CD14-positive monocyte (primary cell): ENCODE measurements around the gene SPINT2. TPM values are rescaled to one million over a fixed set of nuclear protein-coding genes. Genes with fewer than 3 reads are reported as not detected.

ENCODE experiments used
- DNase-seq, 3 donors: peaks; one replicate each; pipeline ENCODE4 v3.0.0-alpha.2; 2011 to 2022
- H2AFZ ChIP-seq: 2 replicates; pipeline ENCODE4 v1.6.0; 2012; ENCODE audit warnings: mild to moderate bottlenecking, low read depth, low read length, inconsistent platforms; ENCODE audit not compliant: insufficient read depth, poor library complexity, severe bottlenecking
- H3K27ac ChIP-seq, 2 donors: 1 replicate in 1 of 2; 2 replicates in 1 of 2; pipeline ENCODE4 v1.5.1; 2012 to 2013; ENCODE audit warnings: low read length in 2 of 2, control low read depth in 1 of 2, inconsistent platforms in 1 of 2, low read depth in 1 of 2, mild to moderate bottlenecking in 1 of 2
- H3K27me3 ChIP-seq, 2 donors: one replicate each; pipeline versions ENCODE4 v1.6.0 to v1.6.1; 2011 to 2013; ENCODE audit warnings: low read length in 2 of 2; ENCODE audit not compliant: control insufficient read depth in 2 of 2, insufficient read depth in 2 of 2
- H3K36me3 ChIP-seq, 2 donors: replicated peaks in 1 of 2; 1 replicate in 1 of 2; 2 replicates in 1 of 2; pipeline versions ENCODE4 v1.5.1 to v1.6.1; 2012 to 2013; ENCODE audit warnings: low read length in 2 of 2, control low read depth in 1 of 2, inconsistent platforms in 1 of 2, mild to moderate bottlenecking in 1 of 2; ENCODE audit not compliant: insufficient read depth in 2 of 2, control insufficient read depth in 1 of 2
- H3K4me1 ChIP-seq, 2 donors: 1 replicate in 1 of 2; 2 replicates in 1 of 2; pipeline versions ENCODE4 v1.5.1 to v1.6.1; 2012 to 2013; ENCODE audit warnings: low read length in 2 of 2, control low read depth in 1 of 2, inconsistent platforms in 1 of 2, mild to moderate bottlenecking in 1 of 2, moderate library complexity in 1 of 2; ENCODE audit not compliant: insufficient read depth in 2 of 2, control insufficient read depth in 1 of 2
- H3K4me2 ChIP-seq: replicated peaks from 2 replicates; pipeline ENCODE3; 2012; ENCODE audit warnings: low read length, moderate library complexity, mild to moderate bottlenecking; ENCODE audit not compliant: poor library complexity, severe bottlenecking; ENCODE audit errors: extremely low read depth
- H3K4me3 ChIP-seq, 3 experiments: fragments of 200-600 bp in 1 of 3; sonication (generic) in 1 of 3; replicated peaks in 1 of 3; 1 replicate in 2 of 3; 2 replicates in 1 of 3; pipeline ENCODE4 v1.5.1; 2011 to 2013; ENCODE audit warnings: low read length in 3 of 3, mild to moderate bottlenecking in 3 of 3, control low read depth in 2 of 3, low read depth in 2 of 3, inconsistent platforms in 1 of 3, moderate library complexity in 1 of 3
- H3K79me2 ChIP-seq: 2 replicates; pipeline ENCODE4 v1.6.0; 2012; ENCODE audit warnings: mild to moderate bottlenecking, control low read depth, inconsistent platforms, low read length, moderate library complexity; ENCODE audit not compliant: insufficient read depth
- H3K9ac ChIP-seq: 2 replicates; pipeline ENCODE4 v1.6.0; 2017; ENCODE audit warnings: low read length, mild to moderate bottlenecking; ENCODE audit not compliant: insufficient read depth, poor library complexity, severe bottlenecking
- H3K9me3 ChIP-seq, 2 donors: replicated peaks in 1 of 2; 1 replicate in 1 of 2; 2 replicates in 1 of 2; pipeline versions ENCODE4 v1.5.1 to v1.6.1; 2012 to 2013; ENCODE audit warnings: low read length in 2 of 2, control low read depth in 1 of 2; ENCODE audit not compliant: control insufficient read depth in 1 of 2, insufficient read depth in 1 of 2
- H4K20me1 ChIP-seq: 2 replicates; pipeline ENCODE4 v1.6.0; 2012; ENCODE audit warnings: mild to moderate bottlenecking, low read length, control low read depth, moderate library complexity; ENCODE audit not compliant: insufficient read depth
- H3K27ac Mint-ChIP-seq, 7 donors: one replicate each; pipeline ENCODE4 v1.8.0; 2020; ENCODE audit warnings: mild to moderate bottlenecking in 7 of 7, mixed read lengths in 7 of 7, moderate library complexity in 6 of 7, inconsistent platforms in 2 of 7
- H3K27me3 Mint-ChIP-seq, 3 donors: one replicate each; pipeline ENCODE4 v1.8.0; 2021 to 2022; ENCODE audit warnings: low read depth in 3 of 3, mild to moderate bottlenecking in 3 of 3, mixed read lengths in 3 of 3, moderate library complexity in 3 of 3, inconsistent platforms in 1 of 3
- H3K36me3 Mint-ChIP-seq, 2 donors: one replicate each; pipeline ENCODE4 v1.8.0; 2020; ENCODE audit warnings: mixed read lengths in 2 of 2, inconsistent platforms in 1 of 2, mild to moderate bottlenecking in 1 of 2
- H3K4me1 Mint-ChIP-seq: one replicate; pipeline ENCODE4 v1.8.0; 2020; ENCODE audit warnings: mild to moderate bottlenecking, mixed read lengths
- H3K4me3 Mint-ChIP-seq, 2 donors: one replicate each; pipeline ENCODE4 v1.8.0; 2020; ENCODE audit warnings: mild to moderate bottlenecking in 2 of 2, mixed read lengths in 2 of 2, moderate library complexity in 1 of 2
- H3K9me3 Mint-ChIP-seq, 7 donors: one replicate each; pipeline ENCODE4 v1.8.0; 2020 to 2022; ENCODE audit warnings: mixed read lengths in 7 of 7, mild to moderate bottlenecking in 6 of 7, moderate library complexity in 6 of 7, inconsistent platforms in 2 of 7
- WGBS: methylation state at CpG from one replicate; pipeline ENCODE4 v1.1.5; 2013; ENCODE audit warnings: missing lambda C conversion rate; ENCODE audit not compliant: insufficient coverage; 5-methylcytosine and 5-hydroxymethylcytosine counted together
- intact Hi-C, 2 donors: fragments of 100-400 bp; cut with micrococcal nuclease; formaldehyde crosslinking; loops; one replicate each; pipeline versions ENCODE4 v1.15.0 to v1.15.1; 2023
- polyA plus RNA-seq, 3 donors: library from polyadenylated mRNA; depleted of rRNA in 1 of 3; unstranded in 2 of 3; stranded (reverse) in 1 of 3; fragments of 300-500 nt in 2 of 3; fragments of >200 nt in 1 of 3; fragmentation: Illumina TruSeq in 2 of 3; gene quantifications; 1 replicate in 2 of 3; 2 replicates in 1 of 3; pipeline ENCODE4 v1.2.3, GENCODE V29; 2012 to 2021
- TF ChIP-seq, protein P1 (sequence below): fragments of 200-600 bp; IDR thresholded peaks from one replicate; pipeline ENCODE4 v1.8.0; 2022; ENCODE audit warnings: antibody characterized with exemption, mild to moderate bottlenecking

The SPINT2 gene
- polyA plus RNA-seq, 3 donors: 42.9 to 139 (median 114) TPM

DNA sequence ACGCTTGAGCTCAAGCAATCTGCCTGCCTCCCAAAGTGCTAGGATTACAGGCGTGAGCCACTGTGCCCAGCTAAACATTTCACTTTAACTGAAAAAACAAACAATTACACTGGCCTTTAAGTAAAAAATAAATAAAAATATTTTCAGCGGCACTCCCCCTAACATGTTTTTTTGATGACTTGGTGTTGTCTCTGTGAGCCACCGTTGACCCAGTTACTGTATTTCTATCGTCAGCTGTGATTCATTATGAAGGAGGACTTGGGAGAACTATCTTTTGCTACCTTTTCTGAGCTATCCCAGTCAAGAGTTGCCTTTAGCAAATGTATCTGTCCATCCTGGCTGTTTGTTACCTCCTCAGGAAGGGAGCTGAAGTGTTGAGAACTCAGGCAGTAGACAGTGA, 21.2 kb downstream of the SPINT2 start:
- H2AFZ ChIP-seq: no peak overlapping the region
- no peak overlapping the region for H3K4me2 ChIP-seq
- no peaks in the 10 kb centered on the region for H3K9me3 ChIP-seq
- H3K27me3 ChIP-seq: no peaks in the 10 kb centered on the region
- peaks cover 0 to 2% (median 0%) of the 10 kb centered on the region in 7 donors for H3K9me3 Mint-ChIP-seq
- H3K27me3 Mint-ChIP-seq: peaks cover 1 to 6% (median 3%) of the 10 kb centered on the region in 3 donors
- H3K79me2 ChIP-seq: peaks cover 10% of the 10 kb centered on the region
- peaks cover 55% of the 10 kb centered on the region for H3K4me1 Mint-ChIP-seq
- H3K36me3 ChIP-seq: peaks cover 13 to 20% of the 10 kb centered on the region in 2 donors
- peaks cover 55 to 63% of the 10 kb centered on the region in 2 donors for H3K4me1 ChIP-seq
- H3K27ac ChIP-seq: no peak overlapping the region
- intact Hi-C loops: no loop called here
- no peak overlapping the region for H3K4me3 ChIP-seq
- no peak overlapping the region for H3K4me3 Mint-ChIP-seq
- no peak for DNase-seq
- H4K20me1 ChIP-seq: no peaks in the 10 kb centered on the region
- peaks cover 39 to 60% of the 10 kb centered on the region in 2 donors for H3K36me3 Mint-ChIP-seq
- no peak overlapping the region for H3K9ac ChIP-seq
- TF ChIP-seq, protein P1, sequence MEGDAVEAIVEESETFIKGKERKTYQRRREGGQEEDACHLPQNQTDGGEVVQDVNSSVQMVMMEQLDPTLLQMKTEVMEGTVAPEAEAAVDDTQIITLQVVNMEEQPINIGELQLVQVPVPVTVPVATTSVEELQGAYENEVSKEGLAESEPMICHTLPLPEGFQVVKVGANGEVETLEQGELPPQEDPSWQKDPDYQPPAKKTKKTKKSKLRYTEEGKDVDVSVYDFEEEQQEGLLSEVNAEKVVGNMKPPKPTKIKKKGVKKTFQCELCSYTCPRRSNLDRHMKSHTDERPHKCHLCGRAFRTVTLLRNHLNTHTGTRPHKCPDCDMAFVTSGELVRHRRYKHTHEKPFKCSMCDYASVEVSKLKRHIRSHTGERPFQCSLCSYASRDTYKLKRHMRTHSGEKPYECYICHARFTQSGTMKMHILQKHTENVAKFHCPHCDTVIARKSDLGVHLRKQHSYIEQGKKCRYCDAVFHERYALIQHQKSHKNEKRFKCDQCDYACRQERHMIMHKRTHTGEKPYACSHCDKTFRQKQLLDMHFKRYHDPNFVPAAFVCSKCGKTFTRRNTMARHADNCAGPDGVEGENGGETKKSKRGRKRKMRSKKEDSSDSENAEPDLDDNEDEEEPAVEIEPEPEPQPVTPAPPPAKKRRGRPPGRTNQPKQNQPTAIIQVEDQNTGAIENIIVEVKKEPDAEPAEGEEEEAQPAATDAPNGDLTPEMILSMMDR: no peak
- H3K27ac Mint-ChIP-seq: peak overlapping the region in 1 of 7 donors; percentile 50
- WGBS: 100% methylated on average over 1 of the region's 5 CpGs

DNA sequence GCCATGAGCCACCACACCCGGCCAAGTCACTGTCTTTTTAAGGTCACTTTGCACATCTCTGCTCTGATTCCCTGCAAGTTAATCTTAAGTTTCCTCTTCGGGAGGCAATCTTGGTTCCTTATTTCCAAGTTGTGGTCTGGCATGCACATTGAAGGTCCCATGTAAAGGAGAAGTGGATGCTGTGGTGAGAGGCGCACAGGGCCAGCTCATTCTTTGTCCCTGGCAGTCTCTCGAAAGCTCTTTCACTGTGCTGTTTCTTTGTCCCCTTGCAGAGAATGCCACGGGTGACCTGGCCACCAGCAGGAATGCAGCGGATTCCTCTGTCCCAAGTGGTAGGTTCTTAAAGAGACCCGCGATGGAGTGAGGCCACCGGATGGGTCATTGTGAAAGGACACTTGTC, 23.2 kb downstream of the SPINT2 start:
- intact Hi-C loops: no loop called here
- Histone ChIP-seq H4K20me1 (no peaks in the 10 kb centered on the region), H3K4me3 (peak overlapping the region; percentile 7 to 65 (median 15)), H3K36me3 (peaks cover 28 to 38% of the 10 kb centered on the region in 2 donors), H3K9me3 (no peaks in the 10 kb centered on the region), H3K4me1 (peaks cover 55 to 63% of the 10 kb centered on the region in 2 donors), H3K79me2 (peaks cover 6% of the 10 kb centered on the region), H2AFZ (peak overlapping the region; percentile 18), H3K27me3 (no peaks in the 10 kb centered on the region), H3K9ac (peak overlapping the region; percentile 16), H3K27ac (peak overlapping the region; percentile 53 to 75), H3K4me2 (peak overlapping the region; percentile 56)
- H3K27me3 Mint-ChIP-seq: peaks cover 1 to 8% (median 3%) of the 10 kb centered on the region in 3 donors
- H3K9me3 Mint-ChIP-seq: peaks cover 0 to 2% (median 0%) of the 10 kb centered on the region in 7 donors
- H3K27ac Mint-ChIP-seq: peak overlapping the region; percentile 79 to 93 (median 89)
- 6% methylated on average over 8 of the region's 9 CpGs for WGBS
- peaks cover 55% of the 10 kb centered on the region for H3K4me1 Mint-ChIP-seq
- peaks cover 54 to 72% of the 10 kb centered on the region in 2 donors for H3K36me3 Mint-ChIP-seq
- TF ChIP-seq, protein P1: no peak
- H3K4me3 Mint-ChIP-seq: peak overlapping the region; percentile 67 to 92
- peak; percentile 78 to 83 (median 81) for DNase-seq
